HG02571 (cell line): ENCODE results near the gene BDKRB1.
"Not testable (repeated sequence)": the region's sequence is repeated elsewhere in the genome, so short reads cannot be mapped to it uniquely, and the experiment has no call there.

ENCODE experiments used
- ATAC-seq: cut with Tn5 transposase; IDR thresholded peaks from one replicate; pipeline ENCODE4 v1.9.1; 2021; ENCODE audit warnings: mild to moderate bottlenecking, moderate library complexity; ENCODE audit not compliant: unreplicated experiment

BDKRB1 gene

DNA sequence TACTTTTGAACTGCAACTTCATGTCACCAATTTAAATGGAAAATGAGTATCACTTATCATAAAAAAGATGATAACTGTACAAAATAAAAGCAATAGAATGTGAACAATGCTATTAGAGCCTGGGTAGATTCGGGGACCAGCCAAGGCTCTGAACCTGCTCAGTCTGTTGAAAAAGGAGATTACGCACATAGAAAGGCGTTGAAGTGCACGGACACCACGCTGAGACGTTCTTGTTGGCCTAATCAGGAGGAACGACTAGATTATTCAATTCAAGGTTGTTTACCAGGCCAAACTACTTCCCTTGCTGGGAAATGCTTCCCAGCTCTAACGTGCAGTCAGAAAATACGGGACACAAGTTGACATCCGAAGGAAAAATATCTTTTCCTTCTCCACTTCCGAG lies 23.5 kb upstream of the BDKRB1 start:
- no peak for ATAC-seq

DNA sequence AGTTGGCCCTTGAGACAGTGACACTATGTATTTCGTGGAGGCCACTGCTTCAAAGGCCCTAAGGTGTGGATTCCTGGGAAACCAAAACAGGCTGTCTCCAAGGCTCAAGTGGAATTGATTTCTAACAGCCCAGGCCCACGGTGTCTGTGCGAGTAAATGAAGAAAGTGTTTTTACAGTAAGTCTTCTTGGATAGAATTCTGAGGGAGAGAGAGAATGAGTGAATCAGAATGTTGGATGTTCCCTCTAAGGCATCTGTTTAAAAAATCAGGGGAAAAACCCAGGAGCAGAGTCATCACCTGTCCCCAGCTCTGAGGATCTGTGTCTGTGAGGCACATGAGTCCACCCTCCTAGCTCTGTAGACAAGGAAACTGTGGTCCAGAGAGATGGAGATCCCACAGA lies 22.3 kb upstream of the BDKRB1 start:
- ATAC-seq, result no peak

DNA sequence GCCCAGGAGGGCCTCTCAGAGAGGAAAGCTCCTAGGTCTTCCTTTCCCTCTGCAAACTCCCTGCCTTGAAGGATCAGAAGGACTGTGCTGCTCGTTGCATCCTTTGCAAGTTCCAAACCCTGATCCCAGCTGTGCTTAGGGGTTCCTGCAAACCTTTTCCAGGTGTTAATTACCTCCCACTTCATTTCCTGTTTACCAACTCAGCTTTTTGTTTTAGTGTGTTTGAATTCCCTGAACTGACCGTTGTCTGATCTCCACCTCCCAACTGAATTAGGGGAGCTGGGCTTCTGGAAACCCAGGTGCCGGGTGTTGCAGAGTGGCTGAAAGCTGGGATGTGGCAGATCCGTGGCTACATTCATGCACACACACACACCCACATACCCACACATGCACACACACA lies 20.6 kb upstream of the BDKRB1 start:
- no peak for ATAC-seq

DNA sequence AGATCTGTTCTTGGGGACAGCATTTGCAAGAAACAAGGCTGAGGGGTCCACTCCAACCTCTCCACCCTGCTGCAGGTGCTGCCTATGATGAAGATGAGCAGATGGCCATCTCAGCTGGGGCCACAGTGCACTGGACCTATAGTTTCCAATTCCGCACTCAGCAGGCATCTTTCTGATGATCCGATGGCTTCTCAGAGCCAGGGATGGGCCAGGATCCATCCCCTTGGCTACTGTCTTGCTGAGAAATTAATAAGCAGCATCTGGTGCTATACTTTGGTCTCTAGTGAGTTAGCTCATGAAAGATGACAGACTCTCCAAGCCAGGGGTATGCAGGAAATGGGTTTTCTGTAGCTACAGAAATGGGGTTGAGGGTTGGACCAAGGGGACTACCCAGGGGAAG lies 18.4 kb upstream of the BDKRB1 start:
- no peak for ATAC-seq

DNA sequence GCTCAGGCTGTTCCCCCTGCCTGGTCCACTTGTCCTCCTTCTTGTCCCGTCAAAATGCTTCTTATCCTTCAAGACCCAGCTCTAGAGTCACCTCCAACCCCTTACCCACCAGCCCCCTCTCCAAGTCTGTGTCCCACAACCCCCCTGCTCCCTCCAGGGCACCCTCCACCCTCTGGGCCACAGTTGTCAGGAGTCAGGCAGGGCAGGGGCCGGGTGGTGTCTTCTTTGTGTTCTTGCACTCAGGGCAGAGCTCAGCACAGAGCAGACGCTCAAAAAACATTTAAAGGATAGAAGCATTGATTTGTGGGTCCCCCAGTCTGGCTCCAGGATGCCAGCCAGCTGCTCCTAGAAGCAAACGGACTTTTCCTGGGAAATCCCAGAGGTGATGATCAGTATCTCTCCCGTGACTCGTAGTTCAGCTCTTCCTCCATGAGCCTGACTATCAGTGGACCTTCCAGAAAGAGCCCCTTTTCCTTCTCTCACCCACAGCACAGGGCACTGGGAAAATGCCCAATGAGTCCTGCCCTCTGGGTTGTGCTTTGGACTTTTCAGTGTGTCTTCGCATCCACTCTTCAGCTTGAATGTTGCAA lies 17.2 kb upstream of the BDKRB1 start:
- no peak for ATAC-seq

DNA sequence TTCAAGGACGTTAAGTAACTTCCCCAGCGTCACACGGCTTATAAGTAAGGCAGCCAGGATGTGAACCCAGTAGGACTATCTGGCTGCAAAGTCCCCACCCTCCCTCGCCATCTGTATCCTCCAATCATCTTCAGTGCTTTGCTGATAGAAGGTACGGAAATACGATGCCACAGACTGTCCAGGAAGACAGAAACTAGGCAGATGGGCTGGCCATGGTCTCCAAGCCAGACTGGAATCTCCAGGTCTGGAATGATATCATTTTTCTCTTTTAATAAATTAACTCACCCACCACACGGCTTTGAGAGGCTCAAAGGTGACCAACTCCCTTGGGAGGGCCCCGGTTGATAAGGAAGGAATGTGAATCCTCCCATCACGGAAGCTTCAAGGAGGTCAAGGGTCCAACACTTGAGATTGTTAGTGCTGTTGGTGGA lies 16.3 kb upstream of the BDKRB1 start:
- no peak for ATAC-seq

DNA sequence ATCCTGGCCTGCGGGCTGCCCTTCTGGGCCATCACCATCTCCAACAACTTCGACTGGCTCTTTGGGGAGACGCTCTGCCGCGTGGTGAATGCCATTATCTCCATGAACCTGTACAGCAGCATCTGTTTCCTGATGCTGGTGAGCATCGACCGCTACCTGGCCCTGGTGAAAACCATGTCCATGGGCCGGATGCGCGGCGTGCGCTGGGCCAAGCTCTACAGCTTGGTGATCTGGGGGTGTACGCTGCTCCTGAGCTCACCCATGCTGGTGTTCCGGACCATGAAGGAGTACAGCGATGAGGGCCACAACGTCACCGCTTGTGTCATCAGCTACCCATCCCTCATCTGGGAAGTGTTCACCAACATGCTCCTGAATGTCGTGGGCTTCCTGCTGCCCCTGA lies 15.4 kb upstream of the BDKRB1 start:
- ATAC-seq, result no peak

DNA sequence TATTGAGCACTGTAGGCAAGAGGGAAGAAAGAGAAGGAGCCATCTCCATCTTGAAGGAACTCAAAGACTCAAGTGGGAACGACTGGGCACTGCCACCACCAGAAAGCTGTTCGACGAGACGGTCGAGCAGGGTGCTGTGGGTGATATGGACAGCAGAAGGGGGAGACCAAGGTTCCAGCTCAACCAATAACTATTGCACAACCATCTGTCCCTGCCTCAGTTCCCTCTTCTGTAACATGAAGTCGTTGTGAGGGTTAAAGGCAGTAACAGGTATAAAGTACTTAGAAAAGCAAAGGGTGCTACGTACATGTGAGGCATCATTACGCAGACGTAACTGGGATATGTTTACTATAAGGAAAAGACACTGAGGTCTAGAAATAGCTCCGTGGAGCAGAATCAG lies 13.9 kb upstream of the BDKRB1 start:
- ATAC-seq, result no peak

DNA sequence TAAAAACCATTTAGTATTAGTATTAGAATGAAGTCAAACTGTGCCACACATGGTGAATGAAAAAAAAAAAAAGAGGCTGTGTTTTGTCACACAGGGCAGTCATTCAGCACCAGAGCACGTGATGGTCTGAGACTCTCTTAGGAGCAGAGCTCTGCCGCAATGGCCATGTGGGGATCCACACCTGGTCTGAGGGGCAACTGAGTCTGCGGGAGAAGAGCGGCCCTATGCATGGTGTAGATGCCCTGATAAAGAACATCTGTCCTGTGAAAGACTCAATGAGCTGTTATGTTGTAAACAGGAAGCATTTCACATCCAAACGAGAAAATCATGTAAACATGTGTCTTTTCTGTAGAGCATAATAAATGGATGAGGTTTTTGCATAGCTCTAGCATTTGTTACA lies 12.2 kb upstream of the BDKRB1 start:
- ATAC-seq, result no peak

DNA sequence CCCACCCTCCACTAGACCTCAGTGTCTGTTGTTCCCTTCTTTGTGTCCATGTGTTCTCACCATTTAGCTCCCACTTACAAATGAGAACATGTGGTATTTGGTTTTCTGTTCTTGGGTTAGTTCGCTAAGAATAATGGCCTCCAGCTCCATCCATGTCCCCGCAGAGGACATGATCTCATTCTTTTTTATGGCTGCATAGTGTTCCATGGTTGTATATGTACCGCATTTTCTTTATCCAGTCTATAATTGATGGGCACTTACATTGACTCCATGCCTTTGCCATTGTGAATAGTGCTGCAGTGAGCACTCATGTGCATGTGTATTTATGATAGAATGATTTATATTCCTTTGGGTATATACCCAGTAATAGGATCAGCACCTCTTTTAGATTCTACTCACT lies 10.9 kb upstream of the BDKRB1 start:
- not testable (repeated sequence) for ATAC-seq

DNA sequence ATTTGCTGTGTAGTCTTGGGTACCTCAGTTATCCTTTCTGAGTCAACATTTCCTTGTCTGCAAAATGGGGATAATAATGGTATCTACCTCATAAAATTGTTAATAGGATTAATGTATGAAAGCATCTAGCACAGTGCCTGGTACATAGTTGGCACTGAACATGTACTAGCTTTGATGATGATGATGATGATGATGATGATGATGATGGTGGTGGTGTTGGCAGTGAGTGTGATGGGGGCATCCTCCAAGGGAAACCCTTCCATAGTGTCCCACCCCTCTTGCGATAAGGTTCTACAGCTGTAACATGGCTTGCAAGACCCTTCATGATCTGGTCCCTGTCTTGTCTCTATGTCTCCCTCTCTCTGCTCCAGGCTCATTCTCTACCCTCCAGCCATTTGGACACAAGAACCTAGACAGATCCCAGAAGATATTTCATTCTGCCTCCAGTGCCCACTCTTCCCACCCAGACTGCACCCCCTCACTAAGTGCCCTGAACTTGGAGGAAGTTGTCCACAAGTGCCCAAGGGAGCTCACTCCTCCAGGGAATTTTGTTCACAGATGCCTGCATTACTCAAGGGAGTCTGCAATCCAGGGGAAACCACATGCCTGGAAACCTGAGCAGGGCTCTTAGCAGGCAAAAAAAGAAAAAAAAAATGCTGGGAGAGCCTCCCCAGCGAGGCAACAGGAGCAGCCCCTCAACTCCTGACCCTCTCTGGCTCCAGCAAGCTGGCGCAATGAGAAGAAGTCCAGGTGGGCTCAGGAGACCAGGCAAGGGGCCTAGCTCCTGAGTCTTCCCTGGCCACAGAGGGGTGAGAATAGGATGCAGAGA lies 10.1 kb upstream of the BDKRB1 start:
- ATAC-seq, result no peak

DNA sequence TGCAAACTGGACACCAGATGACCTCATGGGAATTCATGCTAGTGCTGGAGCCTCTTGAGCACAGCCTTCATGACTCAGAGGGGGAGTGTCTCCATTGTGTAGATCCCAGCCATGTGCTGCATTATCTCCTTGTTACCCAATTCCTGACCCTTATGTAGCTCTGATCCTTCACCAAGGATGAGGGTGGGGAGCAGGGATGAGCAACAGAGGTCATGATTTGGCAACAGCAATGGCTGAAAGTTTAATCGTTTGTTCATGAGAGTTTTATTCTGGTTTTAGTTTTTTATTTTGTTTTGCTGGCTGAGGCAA lies 9.5 kb upstream of the BDKRB1 start:
- no peak for ATAC-seq

DNA sequence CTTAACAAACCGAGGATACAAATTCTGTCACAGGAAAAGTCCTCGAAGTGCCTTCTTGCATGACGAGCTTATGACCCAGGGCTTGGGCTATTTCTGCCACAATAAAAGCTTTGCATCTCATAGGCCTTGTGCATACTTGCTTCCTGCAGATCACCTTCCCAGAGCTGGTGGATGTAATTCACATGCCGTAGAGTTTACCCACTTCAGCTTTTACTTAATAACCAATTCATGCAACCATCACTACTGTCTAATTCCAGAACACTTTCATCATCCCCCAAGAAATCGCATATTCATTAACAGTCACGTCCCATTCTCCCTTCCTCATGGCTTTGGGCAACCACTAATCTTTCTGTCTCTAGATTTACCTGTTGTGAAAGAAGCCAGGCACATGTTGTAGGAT lies 9.0 kb upstream of the BDKRB1 start:
- no peak for ATAC-seq

DNA sequence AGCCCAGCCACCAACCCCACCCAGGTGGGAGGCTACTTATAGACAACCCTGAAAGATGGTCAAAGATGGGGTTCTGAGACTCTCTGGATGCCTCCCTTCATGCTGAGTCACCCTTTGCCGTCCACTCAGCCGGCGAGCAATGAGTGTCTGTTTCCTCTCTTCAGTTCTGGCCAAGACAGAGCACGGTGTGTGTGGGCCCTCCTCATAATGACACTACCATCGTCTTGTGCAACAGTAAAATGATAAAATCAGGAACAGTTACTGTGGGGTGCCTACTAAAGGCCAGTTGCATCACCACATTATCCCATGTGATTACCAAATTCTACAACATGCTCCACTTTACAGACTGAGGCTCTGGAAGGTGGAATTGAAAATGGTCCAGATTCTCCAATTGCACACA lies 7.0 kb upstream of the BDKRB1 start:
- no peak for ATAC-seq

DNA sequence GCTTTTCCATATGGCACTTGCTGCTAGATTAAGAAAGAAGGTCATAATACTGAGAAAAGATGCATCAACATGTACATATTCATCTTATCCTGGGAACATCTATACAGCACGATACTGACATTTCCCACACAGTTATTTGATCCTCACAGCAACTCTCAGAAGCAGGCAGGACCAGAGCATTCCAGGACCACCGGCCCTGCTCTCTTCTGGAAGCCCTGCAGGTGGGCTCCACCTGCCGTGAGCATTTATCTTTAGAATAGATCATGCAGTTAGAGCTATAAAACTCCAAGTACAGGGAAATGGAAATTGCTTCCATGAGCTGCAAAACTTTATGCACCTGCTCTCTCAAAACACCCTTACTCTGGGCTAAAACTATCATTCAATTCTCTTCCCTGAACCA lies 5.5 kb upstream of the BDKRB1 start:
- no peak for ATAC-seq

DNA sequence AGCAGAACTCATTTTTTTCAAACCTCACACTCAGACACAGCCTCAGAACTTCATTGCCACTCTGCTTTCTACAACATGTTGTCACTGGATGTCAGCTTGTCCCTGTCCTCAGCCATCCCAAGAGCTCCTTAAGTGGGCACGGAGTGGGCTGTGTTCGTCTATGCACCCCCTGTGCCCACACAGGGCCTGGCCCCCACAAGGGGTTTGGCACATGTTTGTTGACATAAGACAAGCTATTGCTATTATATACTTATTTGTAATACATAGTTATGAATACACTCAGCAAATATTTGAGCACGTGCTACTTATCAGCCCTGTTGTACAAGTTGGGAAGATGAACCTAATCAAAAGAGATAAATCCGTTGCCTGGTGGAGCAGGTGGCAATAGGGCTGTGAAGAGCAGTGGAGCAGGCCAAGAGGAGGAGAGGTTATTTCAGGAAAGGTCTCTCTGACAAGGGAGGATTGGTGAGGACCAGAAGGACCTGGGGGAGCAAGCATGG lies 4.3 kb upstream of the BDKRB1 start:
- no peak for ATAC-seq

DNA sequence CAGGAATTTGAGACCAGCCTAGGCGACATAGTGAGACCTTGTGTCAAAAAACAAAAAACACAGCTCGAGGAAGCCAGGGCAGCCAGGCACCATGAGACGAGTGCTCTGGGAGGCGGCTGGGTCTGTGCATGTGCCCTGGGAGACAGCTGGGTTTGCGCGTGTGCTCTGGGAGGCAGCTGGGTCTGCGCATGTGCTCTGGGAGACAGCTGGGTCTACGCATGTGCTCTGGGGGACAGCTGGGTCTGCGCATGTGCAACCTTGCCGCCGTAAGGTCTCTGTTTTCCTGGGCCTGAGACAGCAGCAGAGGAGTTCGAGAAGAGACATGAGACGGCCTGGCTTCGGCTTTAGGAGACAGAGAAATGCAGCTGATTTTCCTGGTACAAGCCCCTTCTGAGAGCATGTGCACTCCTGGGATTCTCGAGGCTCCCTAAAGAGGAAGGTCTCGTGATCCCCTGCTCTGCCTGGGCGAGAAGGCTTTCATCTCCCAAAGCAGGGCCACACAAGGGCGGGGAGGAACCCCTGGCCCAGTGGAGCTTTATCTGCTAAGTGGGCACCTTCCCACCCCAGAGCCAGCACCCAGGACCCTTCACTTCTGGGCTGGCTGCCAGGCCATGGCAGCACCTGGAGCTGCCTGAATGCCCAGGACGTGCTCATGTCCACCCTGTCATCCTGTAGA lies 3.5 kb upstream of the BDKRB1 start:
- ATAC-seq, result no peak

DNA sequence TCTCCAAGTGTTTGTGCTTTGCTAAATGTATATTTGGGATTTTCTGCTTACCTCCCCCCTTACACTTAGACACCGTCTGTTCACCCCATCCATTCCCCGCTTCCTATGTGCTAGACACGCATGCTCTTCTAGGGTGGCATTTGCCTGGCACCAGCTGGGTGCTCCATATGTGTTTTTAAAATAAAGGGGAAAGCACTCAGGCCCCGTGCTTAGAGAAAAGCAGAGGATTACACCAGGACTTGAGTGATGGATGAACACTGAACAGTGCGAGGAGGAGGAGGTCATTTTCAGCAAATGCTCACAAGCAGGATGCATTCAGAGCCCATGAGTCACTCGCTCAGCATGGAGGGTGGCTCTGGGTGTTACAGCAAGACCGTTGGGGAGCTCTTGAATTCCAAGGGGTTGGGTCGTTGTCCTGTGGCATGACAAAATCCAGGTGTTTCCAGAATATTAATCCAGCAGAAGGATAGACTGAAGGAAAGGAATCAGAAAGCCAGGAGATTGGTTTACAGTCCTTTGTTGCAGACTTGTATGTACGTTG lies 2.9 kb upstream of the BDKRB1 start:
- no peak for ATAC-seq

DNA sequence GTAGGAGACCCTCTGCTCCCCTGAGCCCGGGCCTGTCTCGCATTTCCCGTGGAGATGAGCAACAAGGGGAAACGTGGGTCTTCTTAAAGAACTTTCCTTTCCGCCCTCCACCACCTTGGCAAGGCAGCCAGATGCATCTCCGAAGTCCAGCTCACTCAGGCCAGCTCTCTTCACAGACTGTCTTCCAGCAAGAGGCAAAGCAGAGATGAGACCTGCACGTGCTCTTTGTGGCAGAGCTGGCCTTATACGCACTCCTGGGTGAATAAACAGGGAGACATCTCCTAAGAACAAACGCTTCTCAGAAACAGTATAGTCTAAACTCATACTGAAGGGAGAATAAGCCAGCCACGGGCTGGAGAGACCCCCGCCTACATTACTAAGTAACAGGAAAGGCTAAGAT lies 1.3 kb upstream of the BDKRB1 start:
- ATAC-seq, result no peak

DNA sequence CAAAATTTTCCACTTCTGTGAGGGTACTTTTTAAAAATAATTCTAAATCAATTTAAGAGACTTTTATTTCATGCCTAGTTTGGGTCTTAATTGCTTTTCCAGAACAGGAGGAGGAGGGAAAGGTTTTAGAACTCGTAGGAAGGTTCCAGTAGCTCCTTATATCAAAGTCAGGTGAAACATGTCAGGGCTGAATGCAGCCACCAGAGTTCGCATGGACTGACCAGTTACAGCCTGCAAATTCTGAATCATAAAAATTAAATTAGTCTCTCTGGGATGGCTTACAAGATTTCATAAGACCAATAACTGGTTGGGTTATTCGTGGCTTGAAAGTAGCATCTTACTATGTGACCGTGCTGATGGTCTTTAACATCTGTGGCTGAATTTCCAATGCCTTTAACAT lies 397 bp downstream of the BDKRB1 start:
- no peak for ATAC-seq

DNA sequence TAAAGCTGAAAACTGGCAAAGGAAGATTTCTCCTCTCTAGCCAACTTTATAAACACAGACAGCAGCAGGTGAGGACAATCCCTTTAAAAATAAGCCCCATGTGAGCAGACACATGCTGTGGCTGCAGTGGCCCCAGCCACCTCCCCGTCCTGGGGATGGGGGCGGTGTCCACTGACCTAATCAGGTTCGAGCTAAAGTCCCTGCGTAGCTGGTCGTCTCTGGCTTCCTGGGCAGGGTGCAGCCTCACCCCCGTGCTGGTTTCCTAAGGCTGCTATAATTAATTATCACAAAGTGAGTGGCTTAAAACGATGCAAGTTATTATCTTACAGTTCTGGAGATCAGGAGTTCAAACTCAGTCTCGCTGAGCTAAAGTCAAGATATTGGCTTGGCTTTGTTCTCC lies 1.0 kb downstream of the BDKRB1 start:
- no peak for ATAC-seq

DNA sequence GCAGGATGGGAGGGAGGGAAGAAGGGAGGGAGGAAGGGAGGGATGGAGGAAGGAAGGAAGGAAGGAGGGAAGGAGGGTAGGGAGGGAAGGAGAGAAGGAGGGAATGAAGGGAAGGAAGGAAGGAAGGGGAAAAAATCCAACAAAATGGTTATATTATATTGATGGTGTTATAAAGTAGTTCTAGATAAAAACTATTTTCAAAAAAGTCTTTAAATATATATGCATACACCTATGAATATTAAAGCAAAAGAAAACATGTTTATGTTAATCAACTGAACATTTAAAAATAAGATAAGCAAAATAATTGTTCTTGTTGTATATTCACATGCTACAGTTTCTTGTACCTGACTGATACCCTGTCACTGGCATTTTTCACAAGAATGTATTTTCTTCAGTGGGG lies 1.9 kb downstream of the BDKRB1 start:
- ATAC-seq, result no peak
